ENCODE measurements around the gene POLR2L.

GRCh38 chr11:836274-836673, 6.1 kb downstream of the POLR2L start:
- TF ChIP-seq, protein P1, sequence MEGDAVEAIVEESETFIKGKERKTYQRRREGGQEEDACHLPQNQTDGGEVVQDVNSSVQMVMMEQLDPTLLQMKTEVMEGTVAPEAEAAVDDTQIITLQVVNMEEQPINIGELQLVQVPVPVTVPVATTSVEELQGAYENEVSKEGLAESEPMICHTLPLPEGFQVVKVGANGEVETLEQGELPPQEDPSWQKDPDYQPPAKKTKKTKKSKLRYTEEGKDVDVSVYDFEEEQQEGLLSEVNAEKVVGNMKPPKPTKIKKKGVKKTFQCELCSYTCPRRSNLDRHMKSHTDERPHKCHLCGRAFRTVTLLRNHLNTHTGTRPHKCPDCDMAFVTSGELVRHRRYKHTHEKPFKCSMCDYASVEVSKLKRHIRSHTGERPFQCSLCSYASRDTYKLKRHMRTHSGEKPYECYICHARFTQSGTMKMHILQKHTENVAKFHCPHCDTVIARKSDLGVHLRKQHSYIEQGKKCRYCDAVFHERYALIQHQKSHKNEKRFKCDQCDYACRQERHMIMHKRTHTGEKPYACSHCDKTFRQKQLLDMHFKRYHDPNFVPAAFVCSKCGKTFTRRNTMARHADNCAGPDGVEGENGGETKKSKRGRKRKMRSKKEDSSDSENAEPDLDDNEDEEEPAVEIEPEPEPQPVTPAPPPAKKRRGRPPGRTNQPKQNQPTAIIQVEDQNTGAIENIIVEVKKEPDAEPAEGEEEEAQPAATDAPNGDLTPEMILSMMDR (IDR thresholded peaks at IDR 0.05) = no peak
- TF ChIP-seq POLR2AphosphoS5 (IDR thresholded peaks at IDR 0.05; ENCODE audit: insufficient read depth in 1 of 2, low read depth in 1 of 2) = no peak
- TF ChIP-seq POLR2A (IDR thresholded peaks at IDR 0.05) = no peak
